HEK293 (cell line): ENCODE results near the gene PRDM13.

Source experiments
- GLIS2 ChIP-seq: fragments of 450-650 bp; formaldehyde crosslinking; IDR thresholded peaks from 2 replicates; pipeline ENCODE4 v1.5.1; 2016; ENCODE audit warnings: missing biosample characterization, missing genetic modification characterization
- OVOL3 ChIP-seq: fragments of 450-650 bp; formaldehyde crosslinking; IDR thresholded peaks from 2 replicates; pipeline ENCODE4 v1.5.1; 2016; ENCODE audit warnings: missing biosample characterization, missing genetic modification characterization
- TCF7L2 ChIP-seq: IDR thresholded peaks from 2 replicates; pipeline ENCODE4 v1.6.1; 2011; ENCODE audit warnings: low read depth, mild to moderate bottlenecking, inconsistent platforms, low read length, moderate library complexity, borderline replicate concordance
- ZBTB17 ChIP-seq: fragments of 450-650 bp; formaldehyde crosslinking; IDR thresholded peaks from 2 replicates; pipeline ENCODE4 v1.5.1; 2016; ENCODE audit warnings: missing biosample characterization, missing genetic modification characterization
- ZNF16 ChIP-seq: fragments of 450-650 bp; formaldehyde crosslinking; IDR thresholded peaks from 2 replicates; pipeline ENCODE4 v1.5.1; 2016; ENCODE audit warnings: low read depth, missing biosample characterization, missing genetic modification characterization
- ZNF184 ChIP-seq: fragments of 450-650 bp; IDR thresholded peaks from 2 replicates; pipeline ENCODE4 v1.5.1; 2018; ENCODE audit warnings: missing biosample characterization, mild to moderate bottlenecking, missing genetic modification characterization
- ZNF214 ChIP-seq: fragments of 450-650 bp; formaldehyde crosslinking; IDR thresholded peaks from 2 replicates; pipeline ENCODE4 v1.5.1; 2017; ENCODE audit warnings: missing biosample characterization, mild to moderate bottlenecking, missing genetic modification characterization, borderline replicate concordance
- ZNF248 ChIP-seq: fragments of 450-650 bp; formaldehyde crosslinking; IDR thresholded peaks from 2 replicates; pipeline ENCODE4 v1.5.1; 2017; ENCODE audit warnings: missing biosample characterization, missing genetic modification characterization
- ZNF292 ChIP-seq: fragments of 450-650 bp; formaldehyde crosslinking; IDR thresholded peaks from 2 replicates; pipeline ENCODE4 v1.5.1; 2016; ENCODE audit warnings: low read depth, missing biosample characterization, missing genetic modification characterization, borderline replicate concordance
- ZNF302 ChIP-seq: fragments of 450-650 bp; formaldehyde crosslinking; IDR thresholded peaks from 2 replicates; pipeline ENCODE4 v1.5.1; 2016; ENCODE audit warnings: missing biosample characterization, missing genetic modification characterization, low read depth
- ZNF433 ChIP-seq: fragments of 450-650 bp; formaldehyde crosslinking; IDR thresholded peaks from 2 replicates; pipeline ENCODE4 v1.5.1; 2016; ENCODE audit warnings: missing biosample characterization, missing genetic modification characterization, low read depth
- ZNF530 ChIP-seq: fragments of 450-650 bp; formaldehyde crosslinking; IDR thresholded peaks from 2 replicates; pipeline ENCODE4 v1.5.1; 2016; ENCODE audit warnings: low read depth, missing biosample characterization, missing genetic modification characterization
- ZNF600 ChIP-seq: fragments of 450-650 bp; formaldehyde crosslinking; IDR thresholded peaks from 2 replicates; pipeline ENCODE4 v1.5.1; 2016; ENCODE audit warnings: missing biosample characterization, missing genetic modification characterization
- ZNF621 ChIP-seq: fragments of 450-650 bp; formaldehyde crosslinking; IDR thresholded peaks from 2 replicates; pipeline ENCODE4 v1.5.1; 2017; ENCODE audit warnings: missing biosample characterization, missing genetic modification characterization
- ZNF658 ChIP-seq: fragments of 450-650 bp; formaldehyde crosslinking; IDR thresholded peaks from 2 replicates; pipeline ENCODE4; 2016; ENCODE audit warnings: missing biosample characterization, missing genetic modification characterization
- ZNF677 ChIP-seq: fragments of 450-650 bp; IDR thresholded peaks from 2 replicates; pipeline ENCODE4 v1.5.0; 2018; ENCODE audit warnings: missing biosample characterization, mild to moderate bottlenecking, missing genetic modification characterization, moderate library complexity
- ZNF777 ChIP-seq: fragments of 450-650 bp; formaldehyde crosslinking; IDR thresholded peaks from 2 replicates; pipeline ENCODE4 v1.5.1; 2017; ENCODE audit warnings: missing biosample characterization, missing genetic modification characterization, borderline replicate concordance
- ZNF792 ChIP-seq: fragments of 450-650 bp; formaldehyde crosslinking; IDR thresholded peaks from 2 replicates; pipeline ENCODE4 v1.5.1; 2016; ENCODE audit warnings: missing biosample characterization, missing genetic modification characterization
- TF ChIP-seq, protein P1 (sequence below): fragments of 450-650 bp; formaldehyde crosslinking; conservative IDR thresholded peaks from 2 replicates; pipeline ENCODE4 v1.5.1; 2016; ENCODE audit warnings: low read depth, missing biosample characterization, missing genetic modification characterization
- TF ChIP-seq, protein P2 (sequence below): fragments of 450-650 bp; formaldehyde crosslinking; IDR thresholded peaks from 2 replicates; pipeline ENCODE4 v1.5.1; 2016; ENCODE audit warnings: missing biosample characterization, missing genetic modification characterization
- TF ChIP-seq, protein P3 (sequence below): fragments of 450-650 bp; IDR thresholded peaks from 2 replicates; pipeline ENCODE4 v1.5.1; 2018; ENCODE audit warnings: missing biosample characterization, mild to moderate bottlenecking, missing genetic modification characterization
- TF ChIP-seq, protein P4 (sequence below): fragments of 450-650 bp; formaldehyde crosslinking; IDR thresholded peaks from 2 replicates; pipeline ENCODE4 v1.5.1; 2016; ENCODE audit warnings: missing biosample characterization, missing genetic modification characterization
- TF ChIP-seq, protein P5 (sequence below): fragments of 450-650 bp; formaldehyde crosslinking; IDR thresholded peaks from 2 replicates; pipeline ENCODE4 v1.5.1; 2016; ENCODE audit warnings: missing biosample characterization, missing genetic modification characterization
- TF ChIP-seq, protein P6 (sequence below): fragments of 450-650 bp; formaldehyde crosslinking; IDR thresholded peaks from 2 replicates; pipeline ENCODE4 v1.5.1; 2016; ENCODE audit warnings: missing biosample characterization, missing genetic modification characterization

Gene PRDM13

DNA sequence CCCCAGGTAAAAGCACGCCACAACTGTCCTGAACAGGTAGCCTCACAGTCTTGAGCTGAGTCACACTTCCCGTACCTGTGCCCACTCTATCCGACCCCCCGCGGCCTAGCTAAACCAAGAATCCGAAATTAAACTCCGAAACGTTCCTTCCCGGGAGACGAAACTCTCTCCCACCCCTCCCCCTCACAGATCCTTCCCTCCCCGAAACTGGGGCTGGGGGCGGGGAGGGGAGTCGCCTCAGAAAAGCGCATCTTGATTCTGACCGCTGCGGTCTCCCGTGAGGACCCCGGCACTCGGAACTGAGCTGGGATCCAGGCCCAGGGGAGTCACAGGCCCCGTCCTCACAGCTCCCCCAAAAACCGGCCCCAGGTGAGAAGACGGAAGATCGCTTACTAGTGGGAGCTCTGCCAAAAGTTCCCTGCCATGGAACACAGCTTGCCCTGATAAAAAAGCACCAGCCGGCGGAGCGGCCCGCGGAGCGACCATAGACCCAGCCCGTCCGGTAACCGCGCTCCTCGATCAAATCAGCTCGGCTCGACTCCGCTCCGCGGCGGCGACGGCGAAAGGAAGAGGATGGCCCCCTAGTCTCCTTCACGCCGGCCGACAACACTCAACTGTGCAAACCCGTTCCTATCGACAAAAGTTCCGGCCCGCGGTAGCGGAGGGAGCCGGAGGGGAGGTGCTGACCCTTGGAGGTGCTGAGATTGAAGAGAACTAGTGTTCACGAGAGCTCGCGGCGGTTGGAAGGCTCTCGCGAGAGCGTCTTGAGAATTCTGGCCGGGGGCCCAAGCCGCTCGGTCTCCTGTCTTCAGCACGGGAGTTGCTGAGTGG, 38.3 kb upstream of the PRDM13 start, which contains the start of gene CCNC (continued):
- TF ChIP-seq, protein P1, sequence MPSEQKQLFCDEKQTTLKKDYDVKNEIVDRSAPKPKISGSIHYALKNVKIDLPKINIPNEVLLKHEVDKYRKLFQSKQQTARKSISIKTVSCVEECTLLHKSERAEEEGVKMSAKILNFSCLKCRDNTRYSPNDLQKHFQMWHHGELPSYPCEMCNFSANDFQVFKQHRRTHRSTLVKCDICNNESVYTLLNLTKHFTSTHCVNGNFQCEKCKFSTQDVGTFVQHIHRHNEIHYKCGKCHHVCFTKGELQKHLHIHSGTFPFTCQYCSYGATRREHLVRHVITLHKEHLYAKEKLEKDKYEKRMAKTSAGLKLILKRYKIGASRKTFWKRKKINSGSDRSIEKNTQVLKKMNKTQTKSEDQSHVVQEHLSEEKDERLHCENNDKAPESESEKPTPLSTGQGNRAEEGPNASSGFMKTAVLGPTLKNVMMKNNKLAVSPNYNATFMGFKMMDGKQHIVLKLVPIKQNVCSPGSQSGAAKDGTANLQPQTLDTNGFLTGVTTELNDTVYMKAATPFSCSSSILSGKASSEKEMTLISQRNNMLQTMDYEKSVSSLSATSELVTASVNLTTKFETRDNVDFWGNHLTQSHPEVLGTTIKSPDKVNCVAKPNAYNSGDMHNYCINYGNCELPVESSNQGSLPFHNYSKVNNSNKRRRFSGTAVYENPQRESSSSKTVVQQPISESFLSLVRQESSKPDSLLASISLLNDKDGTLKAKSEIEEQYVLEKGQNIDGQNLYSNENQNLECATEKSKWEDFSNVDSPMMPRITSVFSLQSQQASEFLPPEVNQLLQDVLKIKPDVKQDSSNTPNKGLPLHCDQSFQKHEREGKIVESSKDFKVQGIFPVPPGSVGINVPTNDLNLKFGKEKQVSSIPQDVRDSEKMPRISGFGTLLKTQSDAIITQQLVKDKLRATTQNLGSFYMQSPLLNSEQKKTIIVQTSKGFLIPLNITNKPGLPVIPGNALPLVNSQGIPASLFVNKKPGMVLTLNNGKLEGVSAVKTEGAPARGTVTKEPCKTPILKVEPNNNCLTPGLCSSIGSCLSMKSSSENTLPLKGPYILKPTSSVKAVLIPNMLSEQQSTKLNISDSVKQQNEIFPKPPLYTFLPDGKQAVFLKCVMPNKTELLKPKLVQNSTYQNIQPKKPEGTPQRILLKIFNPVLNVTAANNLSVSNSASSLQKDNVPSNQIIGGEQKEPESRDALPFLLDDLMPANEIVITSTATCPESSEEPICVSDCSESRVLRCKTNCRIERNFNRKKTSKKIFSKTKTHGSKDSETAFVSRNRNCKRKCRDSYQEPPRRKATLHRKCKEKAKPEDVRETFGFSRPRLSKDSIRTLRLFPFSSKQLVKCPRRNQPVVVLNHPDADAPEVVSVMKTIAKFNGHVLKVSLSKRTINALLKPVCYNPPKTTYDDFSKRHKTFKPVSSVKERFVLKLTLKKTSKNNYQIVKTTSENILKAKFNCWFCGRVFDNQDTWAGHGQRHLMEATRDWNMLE (tag by site-specific recombination) = peak; percentile 72
- TF ChIP-seq ZNF621 (tag by site-specific recombination) (no peak), ZNF433 (tag by site-specific recombination) (no peak), ZBTB17 (tag by site-specific recombination) (peak; percentile 96), ZNF658 (tag by site-specific recombination) (no peak), ZNF777 (peak; percentile 40; the same call in 1 of the 2 replicates), OVOL3 (tag by site-specific recombination) (no peak; the same call in 1 of the 2 replicates), ZNF677 (no peak; the same call in 1 of the 2 replicates), ZNF302 (no peak), TCF7L2 (no peak), ZNF600 (tag by site-specific recombination) (no peak), ZNF248 (no peak), ZNF16 (tag by site-specific recombination) (0 out of 2 replicates have a peak, but pooled peaks have one; percentile 11), ZNF792 (no peak), ZNF292 (tag by site-specific recombination) (no peak), GLIS2 (tag by site-specific recombination) (peak; percentile 61), ZNF214 (tag by site-specific recombination) (no peak), ZNF184 (tag by site-specific recombination) (peak; percentile 84), ZNF530 (tag by site-specific recombination) (no peak)
- TF ChIP-seq, protein P2, sequence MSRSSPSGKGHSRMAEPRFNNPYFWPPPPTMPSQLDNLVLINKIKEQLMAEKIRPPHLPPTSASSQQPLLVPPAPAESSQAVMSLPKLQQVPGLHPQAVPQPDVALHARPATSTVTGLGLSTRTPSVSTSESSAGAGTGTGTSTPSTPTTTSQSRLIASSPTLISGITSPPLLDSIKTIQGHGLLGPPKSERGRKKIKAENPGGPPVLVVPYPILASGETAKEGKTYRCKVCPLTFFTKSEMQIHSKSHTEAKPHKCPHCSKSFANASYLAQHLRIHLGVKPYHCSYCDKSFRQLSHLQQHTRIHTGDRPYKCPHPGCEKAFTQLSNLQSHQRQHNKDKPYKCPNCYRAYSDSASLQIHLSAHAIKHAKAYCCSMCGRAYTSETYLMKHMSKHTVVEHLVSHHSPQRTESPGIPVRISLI (tag by site-specific recombination) = no peak
- TF ChIP-seq, protein P3, sequence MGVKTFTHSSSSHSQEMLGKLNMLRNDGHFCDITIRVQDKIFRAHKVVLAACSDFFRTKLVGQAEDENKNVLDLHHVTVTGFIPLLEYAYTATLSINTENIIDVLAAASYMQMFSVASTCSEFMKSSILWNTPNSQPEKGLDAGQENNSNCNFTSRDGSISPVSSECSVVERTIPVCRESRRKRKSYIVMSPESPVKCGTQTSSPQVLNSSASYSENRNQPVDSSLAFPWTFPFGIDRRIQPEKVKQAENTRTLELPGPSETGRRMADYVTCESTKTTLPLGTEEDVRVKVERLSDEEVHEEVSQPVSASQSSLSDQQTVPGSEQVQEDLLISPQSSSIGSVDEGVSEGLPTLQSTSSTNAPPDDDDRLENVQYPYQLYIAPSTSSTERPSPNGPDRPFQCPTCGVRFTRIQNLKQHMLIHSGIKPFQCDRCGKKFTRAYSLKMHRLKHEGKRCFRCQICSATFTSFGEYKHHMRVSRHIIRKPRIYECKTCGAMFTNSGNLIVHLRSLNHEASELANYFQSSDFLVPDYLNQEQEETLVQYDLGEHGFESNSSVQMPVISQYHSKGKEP (tag by site-specific recombination) = 0 out of 2 replicates have a peak, but pooled peaks have one; percentile 42
- TF ChIP-seq, protein P4, sequence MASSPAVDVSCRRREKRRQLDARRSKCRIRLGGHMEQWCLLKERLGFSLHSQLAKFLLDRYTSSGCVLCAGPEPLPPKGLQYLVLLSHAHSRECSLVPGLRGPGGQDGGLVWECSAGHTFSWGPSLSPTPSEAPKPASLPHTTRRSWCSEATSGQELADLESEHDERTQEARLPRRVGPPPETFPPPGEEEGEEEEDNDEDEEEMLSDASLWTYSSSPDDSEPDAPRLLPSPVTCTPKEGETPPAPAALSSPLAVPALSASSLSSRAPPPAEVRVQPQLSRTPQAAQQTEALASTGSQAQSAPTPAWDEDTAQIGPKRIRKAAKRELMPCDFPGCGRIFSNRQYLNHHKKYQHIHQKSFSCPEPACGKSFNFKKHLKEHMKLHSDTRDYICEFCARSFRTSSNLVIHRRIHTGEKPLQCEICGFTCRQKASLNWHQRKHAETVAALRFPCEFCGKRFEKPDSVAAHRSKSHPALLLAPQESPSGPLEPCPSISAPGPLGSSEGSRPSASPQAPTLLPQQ = peak; percentile 88
- TF ChIP-seq, protein P5, sequence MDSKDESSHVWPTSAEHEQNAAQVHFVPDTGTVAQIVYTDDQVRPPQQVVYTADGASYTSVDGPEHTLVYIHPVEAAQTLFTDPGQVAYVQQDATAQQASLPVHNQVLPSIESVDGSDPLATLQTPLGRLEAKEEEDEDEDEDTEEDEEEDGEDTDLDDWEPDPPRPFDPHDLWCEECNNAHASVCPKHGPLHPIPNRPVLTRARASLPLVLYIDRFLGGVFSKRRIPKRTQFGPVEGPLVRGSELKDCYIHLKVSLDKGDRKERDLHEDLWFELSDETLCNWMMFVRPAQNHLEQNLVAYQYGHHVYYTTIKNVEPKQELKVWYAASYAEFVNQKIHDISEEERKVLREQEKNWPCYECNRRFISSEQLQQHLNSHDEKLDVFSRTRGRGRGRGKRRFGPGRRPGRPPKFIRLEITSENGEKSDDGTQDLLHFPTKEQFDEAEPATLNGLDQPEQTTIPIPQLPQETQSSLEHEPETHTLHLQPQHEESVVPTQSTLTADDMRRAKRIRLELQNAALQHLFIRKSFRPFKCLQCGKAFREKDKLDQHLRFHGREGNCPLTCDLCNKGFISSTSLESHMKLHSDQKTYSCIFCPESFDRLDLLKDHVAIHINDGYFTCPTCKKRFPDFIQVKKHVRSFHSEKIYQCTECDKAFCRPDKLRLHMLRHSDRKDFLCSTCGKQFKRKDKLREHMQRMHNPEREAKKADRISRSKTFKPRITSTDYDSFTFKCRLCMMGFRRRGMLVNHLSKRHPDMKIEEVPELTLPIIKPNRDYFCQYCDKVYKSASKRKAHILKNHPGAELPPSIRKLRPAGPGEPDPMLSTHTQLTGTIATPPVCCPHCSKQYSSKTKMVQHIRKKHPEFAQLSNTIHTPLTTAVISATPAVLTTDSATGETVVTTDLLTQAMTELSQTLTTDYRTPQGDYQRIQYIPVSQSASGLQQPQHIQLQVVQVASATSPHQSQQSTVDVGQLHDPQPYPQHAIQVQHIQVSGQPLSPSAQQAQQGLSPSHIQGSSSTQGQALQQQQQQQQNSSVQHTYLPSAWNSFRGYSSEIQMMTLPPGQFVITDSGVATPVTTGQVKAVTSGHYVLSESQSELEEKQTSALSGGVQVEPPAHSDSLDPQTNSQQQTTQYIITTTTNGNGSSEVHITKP = peak; percentile 65; the same call in 1 of the 2 replicates
- TF ChIP-seq, protein P6, sequence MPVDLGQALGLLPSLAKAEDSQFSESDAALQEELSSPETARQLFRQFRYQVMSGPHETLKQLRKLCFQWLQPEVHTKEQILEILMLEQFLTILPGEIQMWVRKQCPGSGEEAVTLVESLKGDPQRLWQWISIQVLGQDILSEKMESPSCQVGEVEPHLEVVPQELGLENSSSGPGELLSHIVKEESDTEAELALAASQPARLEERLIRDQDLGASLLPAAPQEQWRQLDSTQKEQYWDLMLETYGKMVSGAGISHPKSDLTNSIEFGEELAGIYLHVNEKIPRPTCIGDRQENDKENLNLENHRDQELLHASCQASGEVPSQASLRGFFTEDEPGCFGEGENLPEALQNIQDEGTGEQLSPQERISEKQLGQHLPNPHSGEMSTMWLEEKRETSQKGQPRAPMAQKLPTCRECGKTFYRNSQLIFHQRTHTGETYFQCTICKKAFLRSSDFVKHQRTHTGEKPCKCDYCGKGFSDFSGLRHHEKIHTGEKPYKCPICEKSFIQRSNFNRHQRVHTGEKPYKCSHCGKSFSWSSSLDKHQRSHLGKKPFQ = peak; percentile 28; the same call in 1 of the 2 replicates
